Frontal cortex (tissue), 1 donor: ENCODE data around the gene KLHDC8B. TPM values are rescaled to one million over a fixed set of nuclear protein-coding genes. Genes with fewer than 3 reads are reported as not detected.

Experiments used
- total RNA-seq: library from RNA; depleted of rRNA; stranded (reverse); fragments of >200 nt; gene quantifications from one replicate; pipeline ENCODE4 v1.2.3, GENCODE V29; 2014

KLHDC8B gene
- total RNA-seq, 1 donor from 2014 or later, result 16.3 TPM

Other genes with a start within 250 kb of the KLHDC8B start
- 53.8 TPM for gene P4HTM, start 181.4 kb upstream of the KLHDC8B start, total RNA-seq
- gene WDR6, start 164.2 kb upstream of the KLHDC8B start, total RNA-seq, result 111 TPM
- 51.4 TPM for gene DALRD3, start 153.0 kb upstream of the KLHDC8B start, total RNA-seq
- 31.8 TPM for gene NDUFAF3, start 149.5 kb upstream of the KLHDC8B start, total RNA-seq
- 190 TPM for gene IMPDH2, start 142.2 kb upstream of the KLHDC8B start, total RNA-seq
- 148 TPM for gene QRICH1, start 77.5 kb upstream of the KLHDC8B start, total RNA-seq
- gene QARS1, start 66.8 kb upstream of the KLHDC8B start, total RNA-seq, result 179 TPM
- gene USP19, start 50.8 kb upstream of the KLHDC8B start, total RNA-seq, result 44.8 TPM
- 30.2 TPM for gene LAMB2, start 38.5 kb upstream of the KLHDC8B start, total RNA-seq
- gene CCDC71, start 5.3 kb upstream of the KLHDC8B start, total RNA-seq, result 17.9 TPM
- 6.5 TPM for gene C3orf62, start 105.6 kb downstream of the KLHDC8B start, total RNA-seq
- 22.0 TPM for gene USP4, start 168.5 kb downstream of the KLHDC8B start, total RNA-seq
- 80.3 TPM for gene GPX1, start 186.8 kb downstream of the KLHDC8B start, total RNA-seq
- gene RHOA, start 240.4 kb downstream of the KLHDC8B start, total RNA-seq, result 143 TPM
- 11.0 TPM for gene TCTA, start 240.8 kb downstream of the KLHDC8B start, total RNA-seq